Natural killer cell (primary cell): ENCODE results near the gene AFAP1. TPM values are rescaled to one million over a fixed set of nuclear protein-coding genes. Genes with fewer than 3 reads are reported as not detected.
A peak's percentile ranks its signal among the peaks of the same experiment; 100 is the strongest.

Experiments
- ATAC-seq, 3 donors: fragments of 150-1000 bp in 2 of 3; fragments of 200-7000 bp in 1 of 3; cut with Tn5 transposase; 1 replicate in 1 of 3; 2 replicates in 2 of 3; pipeline ENCODE4 v1.10.0; 2021; ENCODE audit warnings: mild to moderate bottlenecking in 2 of 3, moderate library complexity in 2 of 3
- DNase-seq, 2 donors: peaks; one replicate each; pipeline versions ENCODE4 v3.0.0 to v3.0.0-alpha.2; 2013 to 2021; ENCODE audit warnings: mixed read lengths in 1 of 2
- H3K27ac ChIP-seq: one replicate; pipeline ENCODE4 v1.5.1; 2013; ENCODE audit warnings: mild to moderate bottlenecking, low read length
- H3K27me3 ChIP-seq: one replicate; pipeline ENCODE4 v1.6.1; 2013; ENCODE audit warnings: low read length; ENCODE audit not compliant: control insufficient read depth, insufficient read depth
- H3K36me3 ChIP-seq: one replicate; pipeline ENCODE4 v1.6.1; 2013; ENCODE audit warnings: low read length; ENCODE audit not compliant: control insufficient read depth, insufficient read depth
- H3K4me1 ChIP-seq: one replicate; pipeline ENCODE4 v1.6.1; 2013; ENCODE audit warnings: low read length; ENCODE audit not compliant: control insufficient read depth, insufficient read depth
- H3K4me3 ChIP-seq: one replicate; pipeline ENCODE4 v1.5.1; 2013; ENCODE audit warnings: low read length
- H3K9me3 ChIP-seq: one replicate; pipeline ENCODE4 v1.6.1; 2013; ENCODE audit warnings: low read length; ENCODE audit not compliant: control insufficient read depth, insufficient read depth
- H3K27ac Mint-ChIP-seq, 2 donors: one replicate each; pipeline ENCODE4 v1.8.0; 2022; ENCODE audit warnings: mild to moderate bottlenecking in 2 of 2, mixed read lengths in 2 of 2, moderate library complexity in 1 of 2
- H3K27me3 Mint-ChIP-seq, 2 donors: one replicate each; pipeline ENCODE4 v1.8.0; 2022; ENCODE audit warnings: low read depth in 2 of 2, mixed read lengths in 2 of 2
- H3K36me3 Mint-ChIP-seq: one replicate; pipeline ENCODE4 v1.8.0; 2022; ENCODE audit warnings: mixed read lengths
- H3K4me1 Mint-ChIP-seq, 2 donors: one replicate each; pipeline ENCODE4 v1.8.0; 2022; ENCODE audit warnings: mixed read lengths in 2 of 2
- H3K4me3 Mint-ChIP-seq: one replicate; pipeline ENCODE4 v1.8.0; 2022; ENCODE audit warnings: mild to moderate bottlenecking, moderate library complexity, mixed read lengths
- H3K9me3 Mint-ChIP-seq, 2 donors: one replicate each; pipeline ENCODE4 v1.8.0; 2022; ENCODE audit warnings: mixed read lengths in 2 of 2
- WGBS: methylation state at CpG from one replicate; pipeline ENCODE4 v1.1.7; 2013; ENCODE audit warnings: missing lambda C conversion rate; ENCODE audit not compliant: insufficient coverage; 5-methylcytosine and 5-hydroxymethylcytosine counted together
- intact Hi-C: fragments of 100-400 bp; cut with micrococcal nuclease; formaldehyde crosslinking; loops from one replicate; pipeline ENCODE4 v1.14.2; 2022
- total RNA-seq, 4 donors: library from RNA; stranded (reverse); fragments of 120-200 nt in 1 of 4; gene quantifications; one replicate each; pipeline versions ENCODE4 v1.2.3 to v1.2.4, GENCODE V29; 2013 to 2022
- TF ChIP-seq, protein P1 (sequence below): fragments of 200-600 bp; IDR thresholded peaks from one replicate; pipeline ENCODE4 v1.8.0; 2022; ENCODE audit warnings: antibody characterized with exemption

The AFAP1 gene
- total RNA-seq, 3 donors from 2014 or later (not counting 1 experiment from before 2014, with no cell fraction given) = 4.9 to 12.5 (median 9.5) TPM

DNA sequence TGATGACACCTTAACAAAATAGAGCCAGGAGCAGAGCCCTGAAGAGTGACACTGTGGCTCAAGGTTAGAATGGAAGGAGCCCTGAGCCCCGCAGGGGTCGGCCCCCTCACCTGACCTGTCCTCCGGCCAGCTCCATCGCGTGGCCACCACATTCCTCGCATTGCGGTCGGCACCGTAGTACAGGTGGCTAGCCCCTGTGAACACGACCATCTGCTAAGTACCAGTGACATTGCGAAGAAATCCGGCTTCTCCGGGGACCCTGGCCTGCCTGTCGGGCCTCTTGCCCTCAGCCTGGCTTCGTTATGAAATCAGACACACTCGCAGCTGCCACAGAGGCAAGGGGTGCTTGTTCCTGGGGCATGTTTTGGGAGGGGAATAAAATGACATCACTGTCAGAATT lies 179.0 kb downstream of the AFAP1 start:
- WGBS = 83% methylated on average over 16 of the region's 16 CpGs
- no peak for DNase-seq
- peaks cover 16% of the 10 kb centered on the region for H3K4me1 ChIP-seq
- H3K27ac Mint-ChIP-seq = peak overlapping the region in 1 of 2 donors; percentile 82
- no peaks in the 10 kb centered on the region for H3K27me3 Mint-ChIP-seq
- intact Hi-C loops = loop anchor here (5.0 kb wide), 1 partner anchor 42 kb away; no protein-coding TSS in a partner anchor
- no peaks in the 10 kb centered on the region for H3K36me3 ChIP-seq
- H3K27me3 ChIP-seq = no peaks in the 10 kb centered on the region
- TF ChIP-seq, protein P1, sequence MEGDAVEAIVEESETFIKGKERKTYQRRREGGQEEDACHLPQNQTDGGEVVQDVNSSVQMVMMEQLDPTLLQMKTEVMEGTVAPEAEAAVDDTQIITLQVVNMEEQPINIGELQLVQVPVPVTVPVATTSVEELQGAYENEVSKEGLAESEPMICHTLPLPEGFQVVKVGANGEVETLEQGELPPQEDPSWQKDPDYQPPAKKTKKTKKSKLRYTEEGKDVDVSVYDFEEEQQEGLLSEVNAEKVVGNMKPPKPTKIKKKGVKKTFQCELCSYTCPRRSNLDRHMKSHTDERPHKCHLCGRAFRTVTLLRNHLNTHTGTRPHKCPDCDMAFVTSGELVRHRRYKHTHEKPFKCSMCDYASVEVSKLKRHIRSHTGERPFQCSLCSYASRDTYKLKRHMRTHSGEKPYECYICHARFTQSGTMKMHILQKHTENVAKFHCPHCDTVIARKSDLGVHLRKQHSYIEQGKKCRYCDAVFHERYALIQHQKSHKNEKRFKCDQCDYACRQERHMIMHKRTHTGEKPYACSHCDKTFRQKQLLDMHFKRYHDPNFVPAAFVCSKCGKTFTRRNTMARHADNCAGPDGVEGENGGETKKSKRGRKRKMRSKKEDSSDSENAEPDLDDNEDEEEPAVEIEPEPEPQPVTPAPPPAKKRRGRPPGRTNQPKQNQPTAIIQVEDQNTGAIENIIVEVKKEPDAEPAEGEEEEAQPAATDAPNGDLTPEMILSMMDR = no peak
- no peak overlapping the region for H3K4me3 ChIP-seq
- H3K4me3 Mint-ChIP-seq = no peak overlapping the region
- H3K9me3 ChIP-seq = no peaks in the 10 kb centered on the region
- peaks cover 11 to 19% of the 10 kb centered on the region in 2 donors for H3K4me1 Mint-ChIP-seq
- H3K27ac ChIP-seq = no peak overlapping the region
- no peaks in the 10 kb centered on the region for H3K9me3 Mint-ChIP-seq
- H3K36me3 Mint-ChIP-seq = no peaks in the 10 kb centered on the region
- ATAC-seq = no peak

DNA sequence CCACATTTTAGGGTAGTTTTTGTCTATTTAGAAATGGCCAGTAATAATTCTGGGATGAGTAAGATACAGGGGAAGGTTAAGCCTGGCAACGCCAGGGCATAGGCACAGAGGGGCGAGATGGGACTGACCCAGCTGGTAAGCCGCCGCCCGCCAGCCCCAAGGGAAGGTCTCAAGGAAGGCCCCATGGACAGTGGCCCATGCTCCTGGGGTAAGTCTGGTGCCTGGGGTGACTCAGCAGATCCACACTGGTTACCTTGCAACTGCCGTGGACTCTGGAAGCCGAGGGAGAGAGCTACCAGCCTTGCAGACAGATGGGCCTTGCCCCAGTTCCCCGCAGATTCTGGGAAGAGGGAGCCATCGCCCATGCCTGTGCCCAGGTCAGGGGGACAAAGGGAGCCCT lies 179.4 kb downstream of the AFAP1 start:
- H3K4me3 ChIP-seq = no peak overlapping the region
- H3K4me1 Mint-ChIP-seq = peaks cover 11 to 19% of the 10 kb centered on the region in 2 donors
- H3K36me3 Mint-ChIP-seq = no peaks in the 10 kb centered on the region
- no peak overlapping the region for H3K4me3 Mint-ChIP-seq
- no peak for DNase-seq
- no peaks in the 10 kb centered on the region for H3K9me3 Mint-ChIP-seq
- no peak for ATAC-seq
- no peak overlapping the region for H3K27ac ChIP-seq
- no peaks in the 10 kb centered on the region for H3K9me3 ChIP-seq
- H3K27ac Mint-ChIP-seq = peak overlapping the region; percentile 82 to 94
- TF ChIP-seq, protein P1 = no peak
- H3K27me3 ChIP-seq = no peaks in the 10 kb centered on the region
- no peaks in the 10 kb centered on the region for H3K27me3 Mint-ChIP-seq
- peaks cover 16% of the 10 kb centered on the region for H3K4me1 ChIP-seq
- no peaks in the 10 kb centered on the region for H3K36me3 ChIP-seq
- 79% methylated on average over 9 of the region's 9 CpGs for WGBS
- intact Hi-C loops = loop anchor here (5.0 kb wide), 1 partner anchor 42 kb away; no protein-coding TSS in a partner anchor

DNA sequence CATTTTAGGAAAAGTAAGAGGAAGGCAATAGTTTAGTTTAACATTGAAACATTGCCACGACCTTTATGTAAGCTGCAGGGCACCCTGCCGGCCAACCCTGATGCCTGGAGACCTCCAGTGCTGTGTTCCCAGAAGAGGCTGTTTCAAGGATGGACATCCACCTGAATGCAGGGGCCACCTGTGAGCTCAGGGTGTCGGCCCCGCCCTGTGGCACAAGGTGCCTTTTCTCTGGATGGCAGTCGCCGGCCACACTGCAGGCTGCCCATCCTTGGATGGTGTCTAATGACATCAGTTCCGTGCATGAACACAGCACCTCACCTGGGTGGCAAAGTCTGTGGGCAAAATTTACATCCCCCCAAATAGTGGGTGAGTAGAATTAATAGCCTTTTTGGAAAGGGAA lies 180.0 kb downstream of the AFAP1 start:
- WGBS = 84% methylated on average over 6 of the region's 7 CpGs
- H3K36me3 Mint-ChIP-seq = no peaks in the 10 kb centered on the region
- peak overlapping the region; percentile 82 to 94 for H3K27ac Mint-ChIP-seq
- peaks cover 16% of the 10 kb centered on the region for H3K4me1 ChIP-seq
- H3K4me1 Mint-ChIP-seq = peaks cover 11 to 19% of the 10 kb centered on the region in 2 donors
- H3K9me3 ChIP-seq = no peaks in the 10 kb centered on the region
- DNase-seq = no peak
- H3K4me3 Mint-ChIP-seq = peak overlapping the region; percentile 80
- peak in 2 of 3 donors; percentile 2 to 16 for ATAC-seq
- H3K27me3 ChIP-seq = no peaks in the 10 kb centered on the region
- intact Hi-C loops = loop anchor here (5.0 kb wide), 1 partner anchor 43 kb away; no protein-coding TSS in a partner anchor
- peak overlapping the region; percentile 30 for H3K27ac ChIP-seq
- H3K36me3 ChIP-seq = no peaks in the 10 kb centered on the region
- no peaks in the 10 kb centered on the region for H3K9me3 Mint-ChIP-seq
- H3K27me3 Mint-ChIP-seq = no peaks in the 10 kb centered on the region
- H3K4me3 ChIP-seq = no peak overlapping the region
- TF ChIP-seq, protein P1 = no peak

DNA sequence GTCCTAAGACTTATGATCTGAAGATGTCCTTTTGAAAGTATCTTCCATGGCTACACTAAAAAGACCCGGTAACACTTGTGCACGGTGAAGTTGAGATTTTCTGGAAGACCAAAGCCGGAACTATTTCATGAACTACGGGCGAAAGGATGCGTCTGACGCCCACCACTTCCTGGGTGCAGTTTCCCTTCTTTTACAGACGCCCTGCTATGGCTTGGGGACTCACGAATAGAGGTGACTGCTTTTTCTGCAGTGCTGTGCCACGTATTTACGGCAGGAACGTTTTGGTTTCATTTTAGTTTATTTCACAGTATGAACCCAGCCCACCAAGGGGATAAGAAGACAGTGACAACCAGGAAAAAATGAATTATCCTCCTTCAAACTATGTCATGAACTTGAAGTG lies 180.4 kb downstream of the AFAP1 start:
- Histone ChIP-seq H3K27ac (peak overlapping the region; percentile 30), H3K27me3 (no peaks in the 10 kb centered on the region), H3K4me1 (peaks cover 16% of the 10 kb centered on the region), H3K4me3 (no peak overlapping the region), H3K36me3 (no peaks in the 10 kb centered on the region), H3K9me3 (no peaks in the 10 kb centered on the region)
- peak in 1 of 2 donors; percentile 88 for DNase-seq
- no peaks in the 10 kb centered on the region for H3K36me3 Mint-ChIP-seq
- TF ChIP-seq, protein P1 = no peak
- ATAC-seq = peak; percentile 77 to 81 (median 77)
- peaks cover 11 to 19% of the 10 kb centered on the region in 2 donors for H3K4me1 Mint-ChIP-seq
- no peaks in the 10 kb centered on the region for H3K27me3 Mint-ChIP-seq
- intact Hi-C loops = no loop called here
- WGBS = 56% methylated on average over 12 of the region's 12 CpGs
- peak overlapping the region; percentile 80 for H3K4me3 Mint-ChIP-seq
- H3K9me3 Mint-ChIP-seq = no peaks in the 10 kb centered on the region
- H3K27ac Mint-ChIP-seq = peak overlapping the region; percentile 82 to 94
